Smooth muscle cell (in vitro differentiated cells): ENCODE measurements around the gene SRPK3. TPM values are rescaled to one million over a fixed set of nuclear protein-coding genes. Genes with fewer than 3 reads are reported as not detected.
A peak's percentile ranks its signal among the peaks of the same experiment; 100 is the strongest.

Source experiments
- DNase-seq: peaks from one replicate; lab custom pipeline; 2025; ENCODE audit not compliant: unreplicated experiment; lab: John Stamatoyannopoulos, UW
- H2AFZ ChIP-seq: fragments of 200-600 bp; sonication (generic); 2 replicates; pipeline ENCODE4 v1.6.0; 2016; ENCODE audit warnings: antibody characterized with exemption, low read depth, mild to moderate bottlenecking
- H3F3A ChIP-seq: fragments of 200-600 bp; sonication (generic); 2 replicates; pipeline ENCODE4 v1.6.0; 2017; ENCODE audit warnings: antibody characterized with exemption, low read depth
- H3K27ac ChIP-seq: fragments of 200-600 bp; sonication (generic); 2 replicates; pipeline ENCODE4 v1.5.1; 2016; ENCODE audit warnings: low read depth, mild to moderate bottlenecking
- H3K27me3 ChIP-seq: fragments of 200-600 bp; sonication (generic); 2 replicates; pipeline ENCODE4 v1.6.1; 2016; ENCODE audit warnings: low read depth, mild to moderate bottlenecking
- H3K36me3 ChIP-seq: fragments of 200-600 bp; sonication (generic); 2 replicates; pipeline ENCODE4 v1.5.1; 2016; ENCODE audit warnings: low read depth
- H3K4me1 ChIP-seq: fragments of 200-600 bp; sonication (generic); 2 replicates; pipeline ENCODE4 v1.5.1; 2016; ENCODE audit warnings: low read depth
- H3K4me2 ChIP-seq: fragments of 200-600 bp; sonication (generic); 2 replicates; pipeline ENCODE4 v1.6.0; 2016; ENCODE audit warnings: mild to moderate bottlenecking
- H3K4me3 ChIP-seq: fragments of 200-600 bp; sonication (generic); 2 replicates; pipeline ENCODE4 v1.5.1; 2016; ENCODE audit warnings: mild to moderate bottlenecking
- H3K79me2 ChIP-seq: fragments of 200-600 bp; sonication (generic); 2 replicates; pipeline ENCODE4 v1.6.0; 2016; ENCODE audit warnings: low read depth, mild to moderate bottlenecking
- H3K9ac ChIP-seq: fragments of 200-600 bp; sonication (generic); 2 replicates; pipeline ENCODE4 v1.6.0; 2016; ENCODE audit warnings: low read depth
- H3K9me3 ChIP-seq: fragments of 200-600 bp; sonication (generic); replicated peaks from 2 replicates; pipeline ENCODE4 v1.5.1; 2016; ENCODE audit warnings: low read depth
- H4K20me1 ChIP-seq: fragments of 200-600 bp; sonication (generic); 2 replicates; pipeline ENCODE4 v1.6.0; 2016; ENCODE audit warnings: low read depth
- CTCF ChIP-seq: fragments of 200-600 bp; sonication (generic); IDR thresholded peaks from 2 replicates; pipeline ENCODE4 v1.5.1; 2017; ENCODE audit warnings: borderline replicate concordance, mild to moderate bottlenecking, antibody characterized with exemption; ENCODE audit not compliant: insufficient read depth, poor library complexity, severe bottlenecking
- WGBS: methylation state at CpG from one replicate; pipeline ENCODE4 v1.1.7; 2016; ENCODE audit warnings: low lambda C conversion rate; 5-methylcytosine and 5-hydroxymethylcytosine counted together
- polyA plus RNA-seq: library from polyadenylated mRNA; unstranded; fragments of >200 nt; fragmentation: Nextera tagmentation; extraction: Ambion mirVana; gene quantifications from 2 replicates; pipeline ENCODE4 v1.2.1, GENCODE V29; 2016
- total RNA-seq: library from RNA; depleted of rRNA; stranded (reverse); fragments of >200 nt; gene quantifications from 2 replicates; pipeline ENCODE4 v1.2.3, GENCODE V29; 2014

The SRPK3 gene
- total and polyA plus RNA-seq, 2 experiments from 2014 or later, result 0.05 TPM; not detected in 1

- DNase-seq, result no peak
Observed at GRCh38 chrX:153762626-153763173, 18.1 kb upstream of the SRPK3 start.

GRCh38 chrX:153763298-153763932, 17.4 kb upstream of the SRPK3 start:
- no peaks in the 10 kb centered on the region for H4K20me1 ChIP-seq
- no peak for DNase-seq
- H3K9me3 ChIP-seq, result no peaks in the 10 kb centered on the region
- H2AFZ ChIP-seq, result no peak overlapping the region
- WGBS, result 93% methylated on average over 18 of the region's 18 CpGs
- H3K79me2 ChIP-seq, result no peaks in the 10 kb centered on the region
- no peak for TF ChIP-seq CTCF
- no peak overlapping the region for H3K4me2 ChIP-seq
- H3K4me3 ChIP-seq, result no peak overlapping the region
- H3K36me3 ChIP-seq, result no peaks in the 10 kb centered on the region
- no peaks in the 10 kb centered on the region for H3K27me3 ChIP-seq
- no peaks in the 10 kb centered on the region for H3F3A ChIP-seq
- no peaks in the 10 kb centered on the region for H3K4me1 ChIP-seq
- no peak overlapping the region for H3K9ac ChIP-seq
- H3K27ac ChIP-seq, result no peak overlapping the region

More at GRCh38 chrX:153762626-153763173, 18.1 kb upstream of the SRPK3 start:
- H2AFZ ChIP-seq, result no peak overlapping the region
- H3K79me2 ChIP-seq, result no peaks in the 10 kb centered on the region
- no peaks in the 10 kb centered on the region for H3K27me3 ChIP-seq
- no peak overlapping the region for H3K4me2 ChIP-seq
- no peak overlapping the region for H3K9ac ChIP-seq
- no peak overlapping the region for H3K4me3 ChIP-seq
- no peak overlapping the region for H3K27ac ChIP-seq
- TF ChIP-seq CTCF, result no peak
- WGBS, result 95% methylated on average over 14 of the region's 14 CpGs
- no peaks in the 10 kb centered on the region for H4K20me1 ChIP-seq
- no peaks in the 10 kb centered on the region for H3K9me3 ChIP-seq
- H3K4me1 ChIP-seq, result no peaks in the 10 kb centered on the region
- H3F3A ChIP-seq, result no peaks in the 10 kb centered on the region
- H3K36me3 ChIP-seq, result no peaks in the 10 kb centered on the region

GRCh38 chrX:153763989-153764755, 16.7 kb upstream of the SRPK3 start, which contains the start of gene PLXNB3:
TSS of gene PLXNB3 (plus strand) at chrX:153764249. CDS start at chrX:153765536, 1,287 bp downstream.
- WGBS, result 68% methylated on average over 25 of the region's 26 CpGs
- Histone ChIP-seq H3K36me3 (no peaks in the 10 kb centered on the region), H3K9ac (no peak within 1 kb of the TSS), H2AFZ (no peak within 1 kb of the TSS), H3K4me3 (no peak within 1 kb of the TSS), H3F3A (no peaks in the 10 kb centered on the region), H3K27ac (no peak within 1 kb of the TSS), H3K27me3 (no peaks in the 10 kb centered on the region), H3K79me2 (no peaks in the 10 kb centered on the region), H4K20me1 (no peaks in the 10 kb centered on the region), H3K9me3 (no peaks in the 10 kb centered on the region), H3K4me1 (no peaks in the 10 kb centered on the region), H3K4me2 (peak within 1 kb of the TSS; percentile 87)
- no peak for DNase-seq
- TF ChIP-seq CTCF, result peak; percentile 67
